ENCODE data around the gene FBLN1.
"Not testable (repeated sequence)": the region's sequence is repeated elsewhere in the genome, so short reads cannot be mapped to it uniquely, and the experiment has no call there.

The FBLN1 gene, protein sequence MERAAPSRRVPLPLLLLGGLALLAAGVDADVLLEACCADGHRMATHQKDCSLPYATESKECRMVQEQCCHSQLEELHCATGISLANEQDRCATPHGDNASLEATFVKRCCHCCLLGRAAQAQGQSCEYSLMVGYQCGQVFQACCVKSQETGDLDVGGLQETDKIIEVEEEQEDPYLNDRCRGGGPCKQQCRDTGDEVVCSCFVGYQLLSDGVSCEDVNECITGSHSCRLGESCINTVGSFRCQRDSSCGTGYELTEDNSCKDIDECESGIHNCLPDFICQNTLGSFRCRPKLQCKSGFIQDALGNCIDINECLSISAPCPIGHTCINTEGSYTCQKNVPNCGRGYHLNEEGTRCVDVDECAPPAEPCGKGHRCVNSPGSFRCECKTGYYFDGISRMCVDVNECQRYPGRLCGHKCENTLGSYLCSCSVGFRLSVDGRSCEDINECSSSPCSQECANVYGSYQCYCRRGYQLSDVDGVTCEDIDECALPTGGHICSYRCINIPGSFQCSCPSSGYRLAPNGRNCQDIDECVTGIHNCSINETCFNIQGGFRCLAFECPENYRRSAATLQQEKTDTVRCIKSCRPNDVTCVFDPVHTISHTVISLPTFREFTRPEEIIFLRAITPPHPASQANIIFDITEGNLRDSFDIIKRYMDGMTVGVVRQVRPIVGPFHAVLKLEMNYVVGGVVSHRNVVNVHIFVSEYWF

DNA sequence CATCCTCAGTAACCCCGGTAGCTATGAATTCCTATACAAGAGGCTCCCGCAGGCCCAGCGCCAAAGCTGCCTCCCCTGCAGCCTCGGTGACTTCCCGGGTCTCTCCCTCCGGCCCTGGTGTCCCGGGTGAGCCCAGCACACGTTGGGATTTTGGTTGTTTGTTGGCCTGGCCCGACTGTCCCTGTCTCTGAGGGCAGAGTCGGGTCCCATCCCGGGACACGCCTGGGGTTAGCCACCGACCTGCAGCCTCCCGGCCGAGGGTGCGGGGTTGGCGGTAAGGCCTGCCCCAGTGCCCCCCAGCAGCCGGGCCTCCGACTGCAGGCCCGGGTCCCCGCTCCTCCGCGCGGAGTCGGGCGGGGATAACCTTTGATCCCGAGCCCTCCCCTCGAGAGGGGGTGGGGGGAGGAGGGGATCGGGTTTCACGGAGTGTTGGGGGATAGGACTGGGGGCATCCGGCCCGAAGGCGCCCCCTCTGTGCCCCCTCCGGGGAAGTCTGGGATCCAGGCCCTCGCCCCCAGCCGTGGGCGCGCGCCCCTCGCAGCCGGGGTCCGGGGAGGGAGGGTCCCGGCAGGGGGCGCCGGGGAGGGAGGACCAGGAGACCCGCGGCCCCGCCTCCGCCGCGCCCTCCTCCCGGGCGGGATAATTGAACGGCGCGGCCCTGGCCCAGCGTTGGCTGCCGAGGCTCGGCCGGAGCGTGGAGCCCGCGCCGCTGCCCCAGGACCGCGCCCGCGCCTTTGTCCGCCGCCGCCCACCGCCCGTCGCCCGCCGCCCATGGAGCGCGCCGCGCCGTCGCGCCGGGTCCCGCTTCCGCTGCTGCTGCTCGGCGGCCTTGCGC is at the start of gene FBLN1:
FBLN1 (plus strand) TSS at position 669 of the 835 bp plus-strand sequence; CDS start at position 772, 103 bp downstream.
- peak; percentile 69 for DNase-seq

DNA sequence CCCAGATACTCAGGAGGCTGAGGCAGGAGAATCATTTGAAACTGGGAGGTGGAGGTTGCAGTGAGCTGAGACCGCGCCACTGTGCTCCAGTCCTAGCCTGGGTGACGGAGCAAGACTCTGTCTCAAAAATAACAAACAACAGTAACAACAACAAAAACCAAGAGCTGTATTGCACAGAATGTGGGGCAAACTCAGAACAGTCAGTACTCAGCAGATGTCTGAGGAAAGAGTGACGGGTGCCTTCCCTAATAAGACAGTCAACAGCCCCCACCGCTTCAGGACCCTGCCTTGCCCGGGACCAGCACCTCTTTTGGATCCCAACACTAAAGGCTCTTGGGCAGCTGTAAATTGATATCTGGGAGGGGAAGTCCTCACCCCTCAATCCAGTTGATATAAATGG is 48.9 kb upstream of the FBLN1 start:
- DNase-seq: no peak

DNA sequence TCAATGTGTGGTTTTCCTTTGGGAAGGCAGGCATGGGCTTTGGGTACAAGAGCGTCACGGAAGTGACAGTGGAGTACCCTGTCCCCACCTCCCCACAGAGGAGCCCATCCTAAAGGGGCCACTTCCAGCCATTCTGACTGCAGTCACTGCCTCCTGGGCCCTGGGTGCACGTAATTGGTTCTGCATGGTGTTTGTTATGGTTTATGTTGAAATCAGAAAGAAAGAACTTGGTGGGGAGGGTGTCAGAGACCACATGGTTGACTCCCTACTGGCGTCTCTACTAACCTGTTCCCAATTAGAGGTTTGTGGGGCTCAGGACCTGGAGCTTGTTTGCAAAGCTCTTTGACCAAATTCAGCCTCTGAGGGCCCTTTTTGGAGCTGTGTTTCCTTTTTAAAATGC is 48.4 kb upstream of the FBLN1 start:
- no peak for DNase-seq

DNA sequence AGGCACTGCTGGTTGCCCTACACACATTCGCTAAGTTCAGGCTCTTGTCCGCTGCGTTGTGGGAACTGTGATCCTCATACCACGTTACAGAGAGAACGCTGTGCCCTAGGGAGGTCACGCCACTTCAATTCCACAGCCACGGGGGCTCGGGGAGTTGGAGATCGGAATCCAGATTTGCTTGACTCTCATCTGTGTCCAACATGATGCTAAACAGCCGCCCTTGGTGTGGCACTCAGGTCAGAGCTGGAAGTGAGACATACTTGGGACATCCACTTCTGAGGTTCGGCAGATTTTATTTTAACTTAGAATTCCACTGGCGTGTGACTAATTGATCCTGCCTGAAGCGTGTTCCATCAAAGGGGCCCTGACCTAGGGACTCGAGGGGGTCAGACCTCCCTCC is 47.5 kb upstream of the FBLN1 start:
- DNase-seq: no peak

DNA sequence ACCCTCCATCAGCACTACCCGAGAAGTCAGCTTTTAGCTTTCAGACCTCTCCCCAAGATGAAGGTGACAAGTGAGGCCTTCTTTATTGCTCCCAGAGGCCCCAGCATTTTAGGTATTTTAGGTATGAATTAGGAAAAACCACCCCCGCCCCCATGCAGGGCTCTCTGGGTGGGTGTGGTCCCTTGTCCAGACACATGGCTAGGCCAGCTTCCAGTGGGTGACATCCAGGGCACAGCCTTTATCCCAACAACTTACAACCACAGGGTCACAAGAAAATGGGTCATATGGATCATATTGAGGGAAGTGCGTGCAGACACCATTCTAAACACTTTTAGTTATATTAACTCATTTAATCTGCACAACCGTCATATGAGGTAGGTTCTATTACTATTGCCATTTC is 47.1 kb upstream of the FBLN1 start:
- no peak for DNase-seq

DNA sequence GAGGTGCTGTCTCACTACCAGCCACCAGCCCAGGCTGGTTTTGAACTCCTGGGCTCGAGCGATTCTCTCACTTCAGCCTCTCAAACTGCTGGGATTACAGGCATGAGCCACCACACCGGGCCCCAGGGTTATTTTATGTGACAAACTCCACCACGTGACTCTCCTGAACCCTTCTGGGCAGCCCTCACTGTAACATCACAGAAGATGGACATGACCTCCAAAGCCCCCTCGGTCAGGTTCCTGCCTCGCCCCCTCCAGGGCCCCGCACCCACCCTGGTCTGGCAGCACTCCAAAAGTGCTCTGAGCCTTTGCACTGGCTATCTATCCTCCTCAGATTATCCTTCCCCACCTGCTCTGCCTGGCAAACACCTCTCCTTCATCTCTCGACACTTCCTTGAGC is 45.9 kb upstream of the FBLN1 start:
- no peak for DNase-seq

DNA sequence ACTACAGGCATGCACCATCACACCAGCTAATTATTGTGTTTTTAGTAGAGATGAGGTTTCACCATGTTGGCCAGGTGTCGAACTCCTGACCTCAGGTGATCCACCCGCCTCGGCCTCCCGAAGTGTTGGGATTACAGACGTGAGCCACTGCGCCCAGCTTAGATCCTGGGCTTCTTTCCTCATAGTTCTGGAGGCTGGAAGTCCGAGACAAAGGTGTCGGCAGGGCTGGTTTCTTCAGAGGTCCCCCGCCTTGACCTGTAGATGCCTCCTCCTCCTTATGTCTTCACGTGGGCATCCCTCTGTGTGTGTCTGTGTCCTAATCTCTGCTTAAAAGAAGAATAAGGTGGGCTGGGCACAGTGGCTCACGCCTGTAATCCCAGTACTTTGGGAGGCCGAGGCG is 44.2 kb upstream of the FBLN1 start:
- DNase-seq: no peak

DNA sequence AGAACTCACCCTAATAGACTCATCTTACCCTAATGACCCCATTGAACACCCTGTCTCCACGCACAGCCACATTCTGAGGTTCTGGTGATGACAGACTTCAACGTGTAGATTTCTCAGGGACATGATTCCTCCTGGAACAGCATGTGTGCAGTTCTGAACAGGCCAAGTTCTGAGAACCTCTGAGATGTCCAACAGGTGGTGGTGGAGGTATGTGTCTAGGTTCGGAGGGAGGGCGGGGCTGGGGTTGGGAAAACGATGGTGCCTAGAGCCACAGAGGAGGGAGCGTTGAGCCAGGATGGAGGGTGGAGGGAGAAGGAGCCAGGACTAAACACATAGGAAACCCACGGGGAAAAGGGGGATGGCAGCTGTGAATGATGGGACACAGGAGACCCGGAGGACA is 43.4 kb upstream of the FBLN1 start:
- no peak for DNase-seq

DNA sequence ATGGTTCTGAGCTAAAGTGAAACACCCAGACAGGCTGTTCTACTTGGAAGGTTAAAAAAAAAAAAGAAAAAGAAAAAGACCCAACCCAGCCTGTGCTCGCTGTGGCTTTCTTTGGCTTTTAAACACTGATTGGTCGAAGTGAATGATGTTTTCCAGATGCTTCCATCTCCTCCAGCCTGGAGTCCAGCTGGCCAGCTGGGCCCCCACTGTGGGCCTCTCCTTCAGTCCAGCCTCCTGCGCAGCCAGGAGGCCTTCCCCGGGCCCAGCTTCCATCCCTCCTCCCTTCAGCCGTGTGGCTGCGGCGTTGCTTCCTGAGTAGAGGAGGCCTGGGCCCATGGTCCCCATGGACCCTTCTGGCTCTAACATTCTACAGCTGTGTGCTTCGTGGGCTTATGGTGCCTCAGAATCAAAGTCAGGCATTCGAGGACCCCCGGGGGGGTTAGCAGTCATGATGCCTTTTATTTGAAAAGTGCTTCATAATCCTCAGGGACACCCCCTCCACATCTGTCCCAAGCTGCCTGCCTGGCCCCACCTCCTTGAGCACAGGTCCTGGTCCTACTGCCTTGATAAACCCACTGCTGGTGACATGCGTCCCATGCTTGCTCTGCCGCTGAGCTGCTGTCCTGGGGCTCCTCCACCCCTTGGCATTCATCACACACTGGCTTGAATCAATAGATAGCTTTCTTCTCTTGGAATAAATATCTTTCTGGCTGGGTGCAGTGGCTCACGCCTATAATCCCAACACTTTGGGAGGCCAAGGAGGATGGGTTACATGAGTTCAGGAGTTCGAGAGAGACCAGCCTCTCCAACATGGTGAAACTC is 42.2 kb upstream of the FBLN1 start:
- peak; percentile 94 for DNase-seq

DNA sequence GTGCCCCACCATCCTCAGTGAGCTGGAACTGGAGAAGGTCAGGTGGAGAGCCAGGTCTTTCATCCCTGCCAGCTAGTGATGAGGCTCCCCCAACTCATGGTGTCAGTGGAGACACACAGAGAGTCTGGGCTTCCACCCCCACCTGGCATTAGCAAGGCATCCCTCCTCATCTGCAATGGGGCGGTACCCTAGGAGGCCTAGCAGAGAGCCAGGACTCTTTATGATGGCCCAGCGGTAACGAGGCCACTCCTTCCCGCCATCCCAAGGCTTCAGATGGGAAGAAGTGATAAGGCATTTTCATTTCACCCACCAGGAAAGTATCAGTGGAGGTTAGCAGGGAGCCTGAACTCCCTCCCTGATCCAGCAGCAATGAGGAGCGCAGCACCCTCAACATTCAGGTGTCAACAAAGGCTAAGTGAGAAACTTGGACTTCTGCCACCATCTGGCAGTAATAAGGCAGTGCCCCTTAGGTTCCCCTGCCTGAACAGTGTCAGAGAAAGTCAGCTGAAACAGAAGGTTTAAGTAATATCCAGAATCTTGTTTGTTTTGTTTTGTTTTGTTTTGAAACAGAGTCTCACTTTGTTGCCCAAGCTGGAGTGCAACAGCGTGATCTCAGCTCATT is 40.5 kb upstream of the FBLN1 start:
- no peak for DNase-seq

DNA sequence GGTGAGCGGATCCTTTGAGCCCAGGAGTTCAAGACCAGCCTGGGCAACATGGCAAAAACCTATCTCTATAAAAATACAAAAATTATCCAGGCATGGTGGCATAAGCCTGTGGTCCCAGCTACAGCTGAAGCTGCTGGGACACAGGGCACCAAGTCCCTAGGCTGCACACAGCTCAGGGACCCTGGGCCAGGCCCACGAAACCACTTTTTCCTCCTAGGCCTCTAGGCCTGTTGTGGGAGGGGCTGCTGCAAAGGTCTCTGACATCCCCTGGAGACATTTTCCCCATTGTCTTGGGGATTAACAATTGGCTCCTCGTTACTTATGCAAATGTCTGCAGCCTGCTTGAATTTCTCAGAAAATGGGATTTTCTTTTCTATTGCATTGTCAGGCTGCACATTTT is 39.0 kb upstream of the FBLN1 start:
- DNase-seq: not testable (repeated sequence)

DNA sequence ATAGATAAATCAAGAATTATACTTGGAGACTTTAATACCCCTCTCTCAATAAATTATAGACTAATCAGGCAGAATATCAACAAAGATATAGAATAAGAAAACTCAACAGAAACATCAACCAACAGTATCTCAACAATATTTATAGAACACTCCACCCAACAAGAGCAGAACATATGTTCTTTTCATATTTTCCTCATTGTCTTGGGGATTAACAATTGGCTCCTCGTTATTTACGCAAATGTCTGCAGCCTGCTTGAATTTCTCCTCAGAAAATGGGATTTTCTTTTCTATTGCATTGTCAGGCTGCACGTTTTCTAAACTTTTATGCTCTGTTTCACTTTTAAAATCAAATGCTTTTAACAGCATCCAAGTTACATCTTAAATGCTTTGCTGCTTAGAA is 37.0 kb upstream of the FBLN1 start:
- no peak for DNase-seq

DNA sequence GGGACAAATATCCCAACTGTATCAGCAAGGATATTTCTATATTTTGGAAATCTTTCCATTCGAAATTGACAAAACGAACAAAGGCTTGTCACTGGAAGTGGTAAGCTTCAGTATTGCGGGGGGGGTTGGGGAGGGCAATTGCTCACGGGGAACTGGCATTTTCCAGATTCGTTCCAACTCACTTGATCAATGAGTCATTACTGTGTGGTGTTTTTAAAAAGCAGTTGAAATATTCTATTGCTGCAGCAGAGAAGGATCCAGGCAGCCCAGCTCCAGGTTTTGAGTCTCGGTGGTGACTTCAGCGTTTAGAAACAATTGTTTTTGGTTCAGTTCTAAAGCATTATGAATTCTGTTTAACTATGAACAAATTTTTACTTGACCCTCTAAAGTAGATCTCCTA is 33.8 kb upstream of the FBLN1 start:
- DNase-seq: no peak

DNA sequence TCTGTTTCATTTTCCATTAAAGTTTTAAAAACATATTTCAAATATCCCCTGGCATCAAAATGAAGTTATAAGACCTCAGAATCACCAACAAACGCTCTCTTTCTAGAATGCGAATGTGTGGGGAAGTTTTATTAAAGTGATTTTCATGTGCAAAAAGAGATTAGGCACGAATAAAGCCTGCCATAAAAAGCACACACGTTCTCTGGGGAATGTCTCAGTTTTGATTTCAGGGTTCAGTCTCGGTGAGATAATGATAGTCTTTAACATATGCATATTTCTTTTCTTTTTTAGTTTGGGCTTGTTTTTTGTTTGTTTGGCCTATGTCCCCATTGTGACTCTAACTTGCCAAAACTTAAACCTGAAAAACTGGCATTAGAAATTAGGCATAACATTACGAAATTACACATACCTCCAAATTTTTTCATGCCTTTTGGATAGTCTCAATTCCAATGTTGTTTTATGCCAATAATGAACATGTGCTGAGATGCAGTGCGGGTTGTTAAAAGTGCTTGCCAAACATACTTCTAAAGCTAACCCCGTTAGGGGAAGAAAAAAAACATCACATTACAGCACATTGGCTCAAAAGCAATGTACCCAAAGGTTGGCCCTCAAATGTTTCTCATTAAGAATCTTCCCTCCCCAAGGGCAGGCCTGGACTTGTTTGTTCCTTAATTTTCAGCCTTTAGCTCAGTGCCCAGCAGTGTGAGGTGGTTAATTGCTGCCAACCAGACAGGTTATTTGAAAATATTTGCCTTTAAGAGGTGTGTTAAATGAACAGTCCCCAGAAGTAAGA is 33.2 kb upstream of the FBLN1 start:
- no peak for DNase-seq

DNA sequence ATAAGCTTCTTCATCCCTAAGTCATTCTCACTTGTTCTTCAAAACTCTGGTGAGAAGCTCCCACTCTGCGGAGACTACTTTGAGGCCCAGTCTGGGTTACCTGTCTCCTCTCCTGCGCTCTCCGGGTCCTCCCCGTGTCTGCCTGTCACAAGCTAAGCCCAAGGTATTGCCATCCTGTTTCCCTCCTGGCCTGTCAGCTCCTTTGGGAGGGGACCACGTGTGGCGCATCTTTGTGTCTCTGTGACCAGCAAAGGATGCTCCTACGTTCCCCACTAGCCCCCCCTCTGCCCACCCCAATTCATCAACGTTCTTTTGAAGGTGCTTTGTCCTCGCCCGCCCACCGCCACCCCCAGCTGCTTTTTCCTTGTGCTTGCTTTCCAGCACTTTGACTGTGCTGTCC is 31.8 kb upstream of the FBLN1 start:
- no peak for DNase-seq

DNA sequence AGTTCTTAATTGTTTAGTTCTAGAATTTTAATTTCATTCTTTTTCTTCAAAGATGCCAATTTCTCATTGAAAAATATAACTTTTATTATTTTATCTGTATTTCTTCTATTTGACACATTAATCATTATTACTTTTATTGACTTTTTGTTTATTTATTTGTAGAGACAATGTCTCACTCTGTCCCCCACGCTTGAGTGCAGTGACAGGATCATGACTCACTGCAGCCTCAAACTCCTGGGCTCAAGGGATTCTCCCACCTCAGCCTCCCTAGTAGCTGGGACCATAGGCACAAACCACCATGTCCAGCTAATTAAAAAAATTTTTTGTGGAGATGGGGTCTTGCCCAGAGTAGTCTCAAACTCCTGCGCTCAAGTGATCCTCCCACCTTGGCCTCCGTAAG is 30.3 kb upstream of the FBLN1 start:
- no peak for DNase-seq

DNA sequence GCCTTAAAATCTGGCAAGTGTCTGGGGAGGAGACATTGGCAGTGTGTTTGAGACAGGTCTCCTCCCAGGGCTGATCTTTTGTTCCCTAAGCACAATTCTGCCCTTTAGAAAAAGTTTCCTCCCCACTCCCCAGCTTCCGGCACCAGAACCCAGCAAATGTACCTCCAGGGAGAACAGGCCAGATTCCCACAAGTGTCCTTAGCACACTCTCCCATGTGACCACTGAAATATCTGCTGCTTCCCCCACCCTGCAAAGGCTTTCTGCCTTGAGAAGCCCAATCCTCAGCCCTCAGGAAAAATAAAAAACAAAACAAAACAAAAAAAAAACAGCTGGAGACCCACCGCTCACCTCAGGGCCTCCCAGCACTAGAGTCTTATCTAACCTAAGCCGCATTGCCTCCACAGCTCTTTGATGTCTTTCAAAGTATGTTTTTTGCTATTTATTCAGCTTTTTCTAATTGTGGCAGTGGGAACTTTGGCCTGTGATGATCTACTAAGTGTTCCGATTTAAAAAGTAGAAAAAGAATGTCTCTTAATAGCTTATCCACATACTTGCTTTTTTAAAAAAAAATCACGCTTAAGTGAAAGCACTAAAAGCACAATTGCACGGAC is 29.0 kb upstream of the FBLN1 start:
- DNase-seq: no peak

DNA sequence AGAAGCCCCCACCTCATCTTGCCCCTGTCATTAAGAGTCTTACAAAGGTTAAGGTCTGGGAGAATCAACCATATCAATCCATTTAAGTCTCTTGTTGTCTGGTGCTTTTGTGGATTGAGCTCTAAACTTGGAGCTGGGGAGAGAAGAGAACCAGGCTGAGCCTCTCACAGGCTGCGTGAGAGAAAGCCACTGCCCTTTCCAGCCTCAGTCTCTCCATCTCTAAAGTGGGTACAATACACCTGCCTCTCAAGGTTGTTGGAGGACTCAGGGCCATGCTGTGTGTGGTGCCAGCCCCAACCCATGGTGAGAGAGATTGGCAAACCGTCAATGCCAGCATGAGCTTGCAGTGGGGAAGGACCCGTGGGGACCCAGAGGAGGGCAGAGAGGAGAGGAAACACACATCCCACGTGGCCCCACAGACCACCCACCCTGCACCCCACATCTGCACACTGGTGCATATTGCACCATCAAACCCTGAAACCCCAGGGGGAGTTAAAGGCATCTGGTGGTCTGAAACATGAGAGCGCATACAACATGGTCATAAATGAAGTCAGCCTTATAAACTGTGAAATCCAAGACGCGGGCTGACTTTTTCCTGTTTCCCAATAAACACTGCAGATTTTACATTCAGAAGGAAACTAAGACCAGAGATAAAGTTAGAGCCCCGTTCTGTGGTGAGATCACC is 27.5 kb upstream of the FBLN1 start:
- DNase-seq: no peak

DNA sequence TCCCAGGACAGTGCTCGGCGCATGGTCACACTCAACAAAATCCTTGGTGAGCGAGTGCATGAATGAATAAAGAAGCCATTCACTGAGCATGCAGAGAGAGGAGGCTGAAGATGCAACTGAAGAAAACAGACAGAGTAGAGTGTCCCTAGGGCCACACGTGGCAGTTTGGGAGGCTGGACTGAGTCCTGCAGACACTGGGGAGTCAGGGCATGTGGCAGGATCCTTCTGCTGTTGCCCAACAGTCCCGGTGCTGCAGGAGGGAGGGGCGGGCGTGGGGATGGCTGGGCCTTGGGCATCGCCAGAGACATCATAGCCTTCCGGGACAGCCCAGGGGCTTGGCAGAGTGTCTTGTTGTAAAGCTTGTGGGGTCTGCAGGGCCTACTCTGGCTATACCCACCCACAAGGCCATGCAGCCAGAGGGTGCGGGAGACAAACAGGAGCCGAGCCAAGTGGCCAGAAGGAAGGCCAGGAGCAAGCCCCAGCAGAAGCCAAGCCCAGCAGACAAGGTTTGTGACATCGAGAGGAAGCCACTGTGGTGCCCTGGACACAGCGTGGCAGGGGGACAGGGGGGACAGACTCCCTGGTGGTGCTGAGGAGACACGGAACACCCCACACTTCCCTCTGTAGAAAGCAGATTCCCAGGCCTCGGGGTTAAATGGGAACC is 26.7 kb upstream of the FBLN1 start:
- DNase-seq: no peak

DNA sequence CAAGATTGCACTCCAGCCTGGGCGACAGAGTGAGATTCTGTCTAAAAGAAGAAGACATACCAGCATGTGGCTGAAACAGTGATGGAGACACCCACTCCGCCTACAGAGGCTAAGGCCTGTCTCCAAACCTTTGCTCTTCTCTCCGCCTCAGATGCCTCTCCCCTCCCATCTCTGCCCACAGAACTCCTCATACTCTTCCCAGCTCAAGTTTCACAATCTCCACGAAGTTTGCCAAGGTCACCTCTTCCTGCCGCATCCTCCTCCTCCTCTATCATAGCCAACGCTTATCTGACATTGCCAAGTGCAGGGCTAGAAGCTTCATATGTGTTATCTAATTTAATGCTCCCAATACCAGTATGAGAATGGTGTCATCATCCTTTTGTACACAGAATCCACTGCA is 25.9 kb upstream of the FBLN1 start:
- no peak for DNase-seq

Measured in femur (tissue), 1 donor.